NCI-H1694 treated with DMSO at 0.1 percent for 48 hours (cell line): ENCODE results near the gene EYA3.
A peak's percentile ranks its signal among the peaks of the same experiment; 100 is the strongest.
"Not testable (repeated sequence)": the region's sequence is repeated elsewhere in the genome, so short reads cannot be mapped to it uniquely, and the experiment has no call there.

Experiments
- DNase-seq: peaks from one replicate; lab custom pipeline; 2025; lab: John Stamatoyannopoulos, UW

Gene EYA3

DNA sequence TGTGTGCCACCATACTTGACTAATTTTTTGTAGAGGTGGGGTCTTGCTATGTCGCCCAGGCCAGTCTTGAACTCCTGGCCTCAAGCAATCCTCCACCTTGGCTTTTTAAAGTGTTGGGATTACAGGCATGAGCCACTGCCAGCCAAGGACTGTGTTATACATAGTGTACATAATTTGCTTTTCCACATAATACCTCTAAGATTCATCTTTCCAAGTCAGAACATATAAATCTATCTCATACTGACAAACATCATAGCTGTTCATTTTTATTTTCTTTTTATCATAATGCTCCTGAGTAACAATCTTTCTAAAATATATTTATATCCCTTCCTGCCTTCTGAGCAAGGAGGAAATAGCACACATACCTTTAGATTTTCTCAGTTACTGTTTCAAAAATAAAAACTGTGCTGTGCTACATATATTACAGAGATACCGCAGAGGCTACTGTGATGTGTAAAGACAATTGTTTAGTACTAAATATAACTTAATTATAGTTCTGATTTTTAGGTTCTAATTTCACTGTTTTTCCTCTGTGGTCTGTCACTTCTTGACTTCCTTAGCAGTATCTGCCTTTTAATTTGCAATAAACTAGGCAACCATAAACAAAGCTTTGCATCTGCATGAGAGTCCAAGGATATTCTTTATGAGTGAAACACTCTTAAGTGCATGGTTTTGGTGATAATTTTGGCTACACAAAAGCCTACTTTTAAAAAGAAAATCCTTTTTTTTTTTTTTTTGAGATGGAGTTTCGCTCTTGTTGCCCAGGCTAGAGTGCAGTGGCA lies 59.3 kb downstream of the EYA3 start:
- no peak for DNase-seq

GRCh38 chr1:28027660-28028059 lies 60.8 kb downstream of the EYA3 start:
- DNase-seq, result no peak

DNA sequence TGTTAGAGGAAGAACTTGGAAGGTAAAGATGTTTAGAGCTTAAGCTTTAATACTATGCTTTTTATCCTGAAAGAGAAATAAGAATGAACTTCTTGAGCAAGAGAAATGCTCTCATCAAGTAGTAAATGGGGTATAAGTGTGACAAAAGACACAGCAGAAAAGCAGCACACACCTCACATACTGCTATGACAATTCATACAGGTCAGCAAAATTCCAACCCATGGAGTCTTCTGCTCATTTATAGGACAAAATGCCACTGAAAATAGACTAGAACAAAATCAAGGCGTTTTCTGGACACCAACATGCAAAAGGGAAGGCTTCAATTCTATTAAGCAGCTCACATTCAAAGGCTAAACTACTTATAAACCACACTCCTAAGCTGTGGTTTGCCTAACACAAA lies 61.2 kb downstream of the EYA3 start:
- DNase-seq, result no peak

- no peak for DNase-seq
These were observed 62.1 kb downstream of the EYA3 start for GRCh38 chr1:28026329-28026728.

DNA sequence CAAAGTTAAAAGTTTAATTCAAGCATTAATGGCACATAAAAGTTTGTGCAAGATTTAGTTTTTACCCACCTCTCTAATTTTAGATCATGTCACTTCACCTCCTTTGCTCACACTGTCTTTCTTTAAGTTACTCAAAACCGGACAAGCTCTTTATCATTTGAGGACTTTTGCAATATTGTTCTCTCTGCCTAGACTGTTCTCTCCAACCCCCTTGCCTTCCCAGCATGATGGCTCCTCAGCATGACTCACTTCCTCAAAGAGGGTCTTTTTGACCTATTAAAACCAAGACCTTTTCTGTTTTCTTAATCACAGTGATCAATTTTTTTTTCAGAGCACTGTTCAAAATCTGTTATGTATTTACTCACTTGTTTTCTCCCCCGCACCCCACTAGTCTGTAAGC lies 67.3 kb downstream of the EYA3 start:
- no peak for DNase-seq

DNA sequence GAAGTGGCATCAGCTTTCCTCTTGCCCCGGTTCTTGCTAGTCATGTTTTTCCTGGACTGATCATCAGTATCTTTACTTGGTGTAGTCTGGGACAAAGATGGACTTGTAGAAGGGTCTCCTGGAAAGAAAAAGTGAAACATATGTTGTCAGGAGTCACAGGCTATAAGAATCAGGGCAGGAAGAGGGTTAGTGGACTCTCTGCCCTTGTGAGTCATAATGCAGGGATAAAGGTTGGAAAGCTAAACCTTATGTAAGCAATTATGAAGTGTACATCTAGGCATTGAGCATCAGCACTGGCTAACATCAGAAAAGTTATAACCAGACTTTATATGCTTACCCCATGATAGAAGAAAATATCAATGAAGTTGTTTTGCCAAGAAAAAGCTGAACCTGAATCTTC lies 77.4 kb downstream of the EYA3 start:
- no peak for DNase-seq

DNA sequence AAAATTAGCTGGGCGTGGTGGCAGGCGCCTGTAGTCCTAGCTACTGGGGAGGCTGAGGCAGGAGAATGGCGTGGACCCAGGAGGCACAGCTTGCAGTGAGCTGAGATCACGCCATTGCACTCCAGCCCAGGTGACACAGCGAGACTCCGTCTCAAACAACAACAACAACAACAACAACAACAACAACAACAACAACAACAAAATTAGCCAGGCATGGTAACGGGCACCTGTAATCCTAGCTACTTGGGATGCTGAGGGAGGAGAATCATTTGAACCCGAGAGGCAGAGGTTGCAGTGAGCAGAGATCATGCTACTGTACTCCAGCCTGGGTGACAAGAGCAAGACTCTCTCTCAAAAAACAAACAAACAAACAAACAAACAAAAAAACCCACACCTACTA lies 85.3 kb downstream of the EYA3 start:
- not testable (repeated sequence) for DNase-seq

DNA sequence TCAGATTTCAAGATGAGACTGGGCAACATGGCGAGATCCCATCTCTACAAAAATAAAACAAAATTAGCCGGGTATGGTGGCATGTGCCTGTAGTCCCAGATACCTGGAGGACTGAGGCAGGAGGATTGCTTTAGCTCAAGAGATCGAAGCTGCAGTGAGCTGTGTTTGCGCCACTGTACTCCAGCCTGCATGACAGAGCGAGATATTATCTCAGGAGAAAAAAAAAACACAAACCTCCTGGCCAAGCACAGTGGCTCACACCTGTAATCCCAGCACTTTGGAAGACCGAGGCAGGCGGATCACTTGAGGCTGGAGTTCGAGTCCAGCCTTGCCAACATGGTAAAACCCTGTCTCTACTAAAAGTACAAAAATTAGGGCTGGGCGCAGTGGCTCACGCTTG lies 85.8 kb downstream of the EYA3 start:
- DNase-seq, result no peak

GRCh38 chr1:27999055-27999454 lies 89.4 kb downstream of the EYA3 start:
- no peak for DNase-seq

DNA sequence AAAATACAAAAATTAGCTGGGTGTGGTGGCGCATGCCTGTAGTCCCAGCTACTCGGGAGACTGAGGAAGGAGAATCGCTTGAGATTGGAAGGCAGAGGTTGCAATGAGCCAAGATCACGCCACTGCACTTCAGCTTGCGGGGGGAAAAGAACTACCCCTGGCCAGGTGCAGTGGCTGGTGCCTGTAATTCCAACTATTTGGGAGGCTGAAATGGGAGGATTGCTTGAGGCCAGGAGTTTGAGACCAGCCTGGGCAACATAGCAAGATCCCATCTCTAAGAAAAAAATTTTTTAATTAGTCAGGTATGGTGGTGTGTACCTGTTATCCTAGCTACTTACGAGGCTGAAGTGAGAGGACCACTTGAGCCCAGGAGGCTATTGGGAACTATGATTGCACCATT lies 93.9 kb downstream of the EYA3 start:
- DNase-seq, result not testable (repeated sequence)

DNA sequence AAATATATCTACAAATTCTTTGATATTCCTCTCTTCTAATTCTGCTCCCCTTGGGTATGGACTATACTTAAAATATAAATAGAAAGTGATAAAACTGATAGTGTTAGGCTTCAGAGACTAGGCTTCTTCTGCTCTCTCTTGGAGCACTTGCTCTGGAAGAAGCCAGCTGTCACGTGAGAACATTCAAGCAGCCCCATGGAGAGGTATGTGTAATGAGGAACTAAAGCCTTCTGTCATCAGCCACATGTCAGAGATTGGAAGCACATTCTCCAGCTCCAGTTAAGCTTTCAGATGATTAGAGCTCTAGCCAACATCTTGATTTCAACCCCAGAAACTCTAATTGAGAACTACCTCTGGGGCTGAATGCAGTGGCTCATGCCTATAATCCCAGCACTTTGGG lies 94.3 kb downstream of the EYA3 start:
- DNase-seq, result no peak

GRCh38 chr1:27993241-27993640 lies 95.2 kb downstream of the EYA3 start:
- DNase-seq, result no peak

GRCh38 chr1:27992276-27992675 lies 96.1 kb downstream of the EYA3 start:
- no peak for DNase-seq

DNA sequence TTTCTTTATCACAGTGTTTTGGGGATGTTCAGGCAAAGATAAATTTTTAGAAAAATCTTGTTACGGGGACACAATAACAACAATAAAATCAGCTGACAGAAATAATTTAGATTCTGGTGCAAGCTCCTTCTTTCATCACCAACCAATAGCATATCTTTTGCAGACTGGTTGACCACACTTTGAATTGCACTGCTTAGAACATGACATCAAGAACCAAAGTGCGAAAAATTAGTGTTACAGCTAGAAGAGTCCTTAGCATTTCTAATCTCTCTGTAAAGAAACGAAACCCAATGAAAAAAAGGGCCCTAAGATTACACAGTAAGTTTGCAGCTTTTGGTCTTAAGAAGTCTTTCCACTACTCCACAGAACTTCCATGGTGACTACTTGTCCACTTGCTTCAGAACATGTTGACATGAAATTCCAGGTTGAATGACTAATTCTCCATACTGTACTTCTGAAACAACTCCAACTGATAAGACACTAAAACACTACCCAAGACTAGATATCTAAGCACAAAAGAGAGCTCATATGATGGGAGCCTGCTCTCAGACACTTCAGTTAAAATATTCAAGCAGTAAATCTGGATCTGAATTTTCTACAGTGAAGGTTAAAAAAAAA lies 97.4 kb downstream of the EYA3 start:
- DNase-seq, result no peak

DNA sequence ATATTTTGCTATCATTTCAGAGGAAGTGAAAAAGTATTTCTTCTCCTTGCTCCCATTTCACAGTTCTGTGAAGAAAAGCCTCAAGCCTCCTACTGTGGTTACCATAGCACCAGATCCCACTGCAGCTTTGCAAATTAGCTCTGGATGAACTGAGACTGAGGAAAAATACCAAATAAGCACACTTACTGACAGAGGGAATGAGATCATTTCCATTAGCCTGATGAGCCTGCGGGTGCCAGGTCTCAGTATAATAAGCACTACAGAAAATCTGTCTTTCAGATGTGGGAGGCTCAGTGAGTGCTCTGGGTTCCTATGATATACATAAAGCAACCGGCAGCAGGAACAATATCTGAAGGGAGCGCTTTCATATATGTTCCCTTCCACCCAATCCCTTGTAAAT lies 107.3 kb downstream of the EYA3 start:
- no peak for DNase-seq

DNA sequence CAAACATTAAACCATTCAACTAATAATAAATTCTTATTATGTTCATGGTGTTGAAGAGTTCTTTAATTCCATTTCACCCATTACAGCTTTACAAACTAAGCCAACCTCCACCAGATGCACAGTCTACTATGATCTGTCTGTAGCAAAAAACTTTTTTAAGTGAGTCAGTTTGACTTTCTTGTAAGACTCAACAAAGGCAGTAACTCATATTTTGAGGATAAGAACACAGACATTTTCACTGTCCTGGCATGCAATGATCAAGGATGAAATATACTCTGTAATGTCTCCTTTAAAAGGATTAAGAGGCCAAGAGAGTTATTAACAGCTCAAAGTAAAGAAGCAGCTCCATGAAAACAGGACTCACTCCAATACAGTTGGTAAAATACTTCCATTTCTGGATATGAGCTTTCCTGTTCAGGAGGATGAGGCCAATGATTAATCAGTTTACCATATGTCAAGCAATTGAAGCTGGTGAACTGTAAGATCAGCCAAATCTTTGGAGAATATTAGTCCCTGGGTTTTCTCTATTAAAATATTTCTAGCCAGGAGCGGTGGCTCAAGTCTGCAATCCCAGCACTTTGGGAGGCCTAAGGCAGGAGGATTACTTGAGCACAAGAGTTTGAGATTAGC lies 108.1 kb downstream of the EYA3 start:
- DNase-seq, result no peak

- no peak for DNase-seq
These were observed 108.6 kb downstream of the EYA3 start for GRCh38 chr1:27979859-27980201.

DNA sequence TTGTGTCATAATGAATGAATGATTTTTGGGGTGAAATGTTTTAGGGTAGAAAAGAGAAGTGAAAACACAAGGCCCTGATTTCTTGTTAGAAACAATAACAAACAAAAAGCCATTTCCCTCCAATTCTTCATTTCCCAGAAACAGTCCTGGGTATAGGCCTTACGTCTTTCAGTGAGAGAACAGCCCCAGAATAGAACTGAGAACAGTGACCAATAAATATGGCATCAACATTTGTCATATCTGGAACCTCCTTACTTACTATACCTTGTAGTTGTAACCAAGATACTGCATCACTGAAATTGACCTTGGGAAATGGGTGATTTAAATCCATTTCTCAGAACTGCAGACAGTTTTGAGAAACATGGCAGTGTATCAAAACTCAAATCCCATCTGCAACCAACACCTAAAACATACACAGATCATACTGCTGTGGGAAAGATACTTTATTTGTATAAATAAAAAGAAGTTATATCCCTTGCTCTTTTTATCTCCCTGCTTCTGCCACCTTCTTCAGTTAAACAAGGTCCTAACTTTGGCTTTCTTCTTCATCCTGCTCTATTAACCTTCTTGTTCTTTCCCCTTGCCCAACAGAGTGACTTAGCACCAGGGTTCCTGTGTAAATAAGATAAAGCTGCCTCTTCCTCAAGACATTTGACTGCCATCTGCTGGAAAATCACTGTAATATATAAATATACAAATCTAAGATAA lies 109.1 kb downstream of the EYA3 start:
- peak; percentile 15 for DNase-seq

DNA sequence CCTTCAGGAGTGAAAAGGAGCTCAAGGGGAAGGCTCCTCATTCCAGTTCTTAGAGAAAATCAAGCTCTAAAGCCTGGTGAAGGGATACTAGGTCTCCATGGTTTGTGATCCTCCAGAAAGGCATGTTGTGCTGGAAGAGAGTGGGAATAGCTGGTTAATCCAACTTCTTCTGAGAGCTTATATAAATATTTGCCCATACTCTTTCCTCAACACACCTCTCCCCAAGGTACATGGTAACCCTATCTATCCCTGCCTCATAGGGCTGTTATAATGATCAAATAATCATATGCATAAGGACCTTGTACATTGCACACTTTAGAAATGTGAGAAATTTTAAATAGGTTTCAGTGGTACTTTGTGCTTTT lies 114.0 kb downstream of the EYA3 start:
- DNase-seq, result no peak

- no peak for DNase-seq
These were observed 114.5 kb downstream of the EYA3 start for GRCh38 chr1:27973771-27974416.

- no peak for DNase-seq
These were observed 116.3 kb downstream of the EYA3 start for GRCh38 chr1:27972141-27972540.

DNA sequence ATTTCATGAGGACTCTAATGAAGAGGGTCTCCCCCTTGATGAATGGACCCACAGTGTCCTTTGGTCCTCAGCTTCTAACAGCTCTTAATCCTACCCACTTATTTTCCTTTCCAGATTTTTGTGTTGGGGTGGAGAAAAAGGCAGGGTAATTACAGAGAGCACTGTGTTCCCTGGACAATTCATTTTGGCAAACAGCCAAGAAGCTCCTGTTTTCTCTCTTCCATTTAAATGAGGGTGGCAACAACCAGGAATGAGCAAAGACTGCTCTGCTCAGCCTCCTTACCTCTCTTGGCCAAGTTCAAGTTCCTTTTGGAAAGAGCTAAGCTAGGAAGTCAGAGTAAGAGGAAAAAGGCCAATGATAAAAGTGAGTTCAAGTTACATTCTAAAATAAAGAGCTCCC lies 116.7 kb downstream of the EYA3 start:
- no peak for DNase-seq

DNA sequence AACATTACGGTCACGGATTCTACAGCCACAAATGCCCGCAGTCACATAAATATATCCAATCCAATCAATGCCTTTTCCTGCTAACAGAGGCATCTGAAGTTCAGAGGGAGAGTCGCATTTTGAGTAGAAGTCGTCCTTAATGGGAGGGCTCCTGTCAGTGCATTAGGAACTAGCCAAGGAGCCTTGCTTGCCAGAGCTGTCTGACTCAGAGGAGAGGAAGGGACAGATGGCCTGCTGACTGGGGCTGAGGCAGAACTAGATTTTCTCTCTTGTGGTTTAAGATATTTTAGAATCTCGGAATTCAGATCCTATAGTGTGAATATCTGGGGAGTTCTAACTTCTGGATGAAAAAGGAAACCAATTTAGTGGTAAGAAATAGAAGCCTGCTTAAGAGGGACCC lies 118.0 kb downstream of the EYA3 start:
- no peak for DNase-seq
